NCI-H1092 treated with DMSO at 0.1 percent for 48 hours (cell line): ENCODE results near the gene AFG3L2.

ENCODE experiments used
- DNase-seq: peaks from one replicate; lab custom pipeline; 2025; lab: John Stamatoyannopoulos, UW

AFG3L2 gene

GRCh38 chr18:12302391-12303147 lies 74.5 kb downstream of the AFG3L2 start:
- no peak for DNase-seq

- no peak for DNase-seq
Measured at GRCh38 chr18:12301263-12302005, 75.6 kb downstream of the AFG3L2 start.

- DNase-seq = no peak
Measured at GRCh38 chr18:12299862-12300261, 77.2 kb downstream of the AFG3L2 start.

GRCh38 chr18:12296457-12296856 lies 80.6 kb downstream of the AFG3L2 start:
- DNase-seq = no peak

- DNase-seq = no peak
Measured at GRCh38 chr18:12296087-12296403, 81.0 kb downstream of the AFG3L2 start.

GRCh38 chr18:12295389-12296086 lies 81.5 kb downstream of the AFG3L2 start:
- no peak for DNase-seq

GRCh38 chr18:12293831-12294230 lies 83.2 kb downstream of the AFG3L2 start:
- DNase-seq = no peak

GRCh38 chr18:12291690-12292089 lies 85.3 kb downstream of the AFG3L2 start:
- DNase-seq = no peak

GRCh38 chr18:12291161-12291560 lies 85.9 kb downstream of the AFG3L2 start:
- no peak for DNase-seq

- no peak for DNase-seq
Measured at GRCh38 chr18:12290086-12290485, 86.9 kb downstream of the AFG3L2 start.

- DNase-seq = no peak
Measured at GRCh38 chr18:12288403-12288755, 88.6 kb downstream of the AFG3L2 start.

- no peak for DNase-seq
Measured at GRCh38 chr18:12287684-12288402, 89.2 kb downstream of the AFG3L2 start.

- no peak for DNase-seq
Measured at GRCh38 chr18:12287131-12287681, 89.8 kb downstream of the AFG3L2 start.

- DNase-seq = no peak
Measured at GRCh38 chr18:12283666-12284065, 93.4 kb downstream of the AFG3L2 start.

- DNase-seq = no peak
Measured at GRCh38 chr18:12283256-12283655, 93.8 kb downstream of the AFG3L2 start.

- no peak for DNase-seq
Measured at GRCh38 chr18:12282442-12283039, 94.5 kb downstream of the AFG3L2 start.

- DNase-seq = no peak
Measured at GRCh38 chr18:12281861-12282260, 95.2 kb downstream of the AFG3L2 start.

GRCh38 chr18:12279781-12280531 lies 97.1 kb downstream of the AFG3L2 start:
- no peak for DNase-seq
